ENCODE measurements around the gene FHL2. TPM values are rescaled to one million over a fixed set of nuclear protein-coding genes. Genes with fewer than 3 reads are reported as not detected.
A peak's percentile ranks its signal among the peaks of the same experiment; 100 is the strongest.
"Not testable (repeated sequence)": the region's sequence is repeated elsewhere in the genome, so short reads cannot be mapped to it uniquely, and the experiment has no call there.

Gene FHL2
- total RNA-seq, 4 donors from 2014 or later: 56.1 to 140 (median 89.2) TPM

GRCh38 chr2:105328281-105329196 lies 70.3 kb downstream of the FHL2 start:
- in situ Hi-C loops (cut with MboI; ENCODE audit: low pct_ligation_motif_present in 1 of 4, low pct_unique_long_range_greater_than_20kb in 1 of 4, low sequenced_read_pairs in 3 of 4): no loop called here
- peaks cover 5 to 20% (median 19%) of the 10 kb centered on the region in 4 donors for H3K4me1 ChIP-seq
- 24 to 31% methylated on average over 3 to 16 of the region's 16 CpGs for WGBS, 2 donors (ENCODE audit: low coverage in 1 of 2)
- H3K9me3 ChIP-seq: no peaks in the 10 kb centered on the region
- no peak for TF ChIP-seq CTCF (IDR thresholded peaks at IDR 0.05)
- no peak for TF ChIP-seq POLR2AphosphoS5 (IDR thresholded peaks at IDR 0.05)
- TF ChIP-seq POLR2A (IDR thresholded peaks at IDR 0.05): no peak
- TF ChIP-seq EP300 (IDR thresholded peaks at IDR 0.05; ENCODE audit: low read depth): no peak
- H3K36me3 ChIP-seq: no peaks in the 10 kb centered on the region
- DNase-seq: peak; percentile 40
- H3K27ac ChIP-seq: peak overlapping the region; percentile 84 to 89 (median 86)
- H3K4me3 ChIP-seq: peak overlapping the region; percentile 45 to 69 (median 68)
- intact Hi-C loops (cut with DNase I; ENCODE audit: low total_unique reads): no loop called here
- no peaks in the 10 kb centered on the region for H3K27me3 ChIP-seq

GRCh38 chr2:105327690-105328089 lies 71.2 kb downstream of the FHL2 start:
- in situ Hi-C loops (cut with MboI; ENCODE audit: low pct_ligation_motif_present in 1 of 4, low pct_unique_long_range_greater_than_20kb in 1 of 4, low sequenced_read_pairs in 3 of 4) (no loop called here), intact Hi-C loops (cut with DNase I; ENCODE audit: low total_unique reads) (no loop called here)
- Histone ChIP-seq H3K4me1 (peaks cover 5 to 20% (median 19%) of the 10 kb centered on the region in 4 donors), H3K27ac (no peak overlapping the region), H3K27me3 (no peaks in the 10 kb centered on the region), H3K4me3 (no peak overlapping the region), H3K36me3 (no peaks in the 10 kb centered on the region), H3K9me3 (no peaks in the 10 kb centered on the region)
- TF ChIP-seq CTCF (IDR thresholded peaks at IDR 0.05) (no peak), POLR2AphosphoS5 (IDR thresholded peaks at IDR 0.05) (no peak), POLR2A (IDR thresholded peaks at IDR 0.05) (no peak), EP300 (IDR thresholded peaks at IDR 0.05; ENCODE audit: low read depth) (no peak)
- WGBS, 2 donors (ENCODE audit: low coverage in 1 of 2): 89% methylated on average over 2 of the region's 2 CpGs; no CpG with 5 or more reads in 1 of the 2 donors
- no peak for DNase-seq

GRCh38 chr2:105327271-105327670 lies 71.6 kb downstream of the FHL2 start:
- H3K4me3 ChIP-seq; in situ Hi-C loops (cut with MboI; ENCODE audit: low pct_ligation_motif_present in 1 of 4, low pct_unique_long_range_greater_than_20kb in 1 of 4, low sequenced_read_pairs in 3 of 4): not testable (repeated sequence)
- WGBS, 2 donors (ENCODE audit: low coverage in 1 of 2): 79 to 84% methylated on average over 2 to 3 of the region's 3 CpGs

GRCh38 chr2:105325389-105325963 lies 73.4 kb downstream of the FHL2 start:
- H3K4me3 ChIP-seq: no peak overlapping the region
- WGBS, 2 donors (ENCODE audit: low coverage in 1 of 2): 73 to 87% methylated on average over 1 to 3 of the region's 3 CpGs

More at GRCh38 chr2:105327271-105327670, 71.6 kb downstream of the FHL2 start:
- H3K36me3 ChIP-seq; H3K9me3 ChIP-seq; intact Hi-C loops (cut with DNase I; ENCODE audit: low total_unique reads); H3K27me3 ChIP-seq; H3K27ac ChIP-seq; DNase-seq: not testable (repeated sequence)
- H3K4me1 ChIP-seq: peaks cover 5 to 20% (median 19%) of the 10 kb centered on the region in 4 donors

More at GRCh38 chr2:105325389-105325963, 73.4 kb downstream of the FHL2 start:
- no peaks in the 10 kb centered on the region for H3K36me3 ChIP-seq
- H3K9me3 ChIP-seq: no peaks in the 10 kb centered on the region
- H3K4me1 ChIP-seq: peaks cover 5 to 20% (median 13%) of the 10 kb centered on the region in 4 donors
- no peak overlapping the region for H3K27ac ChIP-seq
- DNase-seq: no peak
- intact Hi-C loops (cut with DNase I; ENCODE audit: low total_unique reads): no loop called here
- in situ Hi-C loops (cut with MboI; ENCODE audit: low pct_ligation_motif_present in 1 of 4, low pct_unique_long_range_greater_than_20kb in 1 of 4, low sequenced_read_pairs in 3 of 4): no loop called here
- H3K27me3 ChIP-seq: no peaks in the 10 kb centered on the region
- no peak for TF ChIP-seq POLR2A (IDR thresholded peaks at IDR 0.05)
- TF ChIP-seq EP300 (IDR thresholded peaks at IDR 0.05; ENCODE audit: low read depth): no peak
- no peak for TF ChIP-seq CTCF (IDR thresholded peaks at IDR 0.05)
- no peak for TF ChIP-seq POLR2AphosphoS5 (IDR thresholded peaks at IDR 0.05)
